Motor neuron (in vitro differentiated cells): ENCODE data around the gene WRAP53. TPM values are rescaled to one million over a fixed set of nuclear protein-coding genes. Genes with fewer than 3 reads are reported as not detected.
"Not testable (repeated sequence)": the region's sequence is repeated elsewhere in the genome, so short reads cannot be mapped to it uniquely, and the experiment has no call there.

Experiments used
- ATAC-seq, 8 experiments: fragments of 200-7000 bp; cut with Tn5 transposase; replicated peaks in 6 of 8; 2 replicates each; pipeline ENCODE4 v1.8.0; 2021; ENCODE audit warnings: mild to moderate bottlenecking in 8 of 8, moderate library complexity in 8 of 8
- H3K27ac ChIP-seq, 2 donors: fragments of 250-450 bp; sonication (Bioruptor Pico); 2 replicates each; pipeline ENCODE4 v1.9.0; 2021; ENCODE audit warnings: antibody characterized with exemption in 2 of 2, mild to moderate bottlenecking in 2 of 2, moderate library complexity in 1 of 2
- H3K4me1 ChIP-seq, 2 donors: fragments of 250-450 bp; sonication (Bioruptor Pico); replicated peaks in 1 of 2; 2 replicates each; pipeline ENCODE4 v1.6.1; 2021; ENCODE audit warnings: antibody characterized with exemption in 2 of 2, mild to moderate bottlenecking in 2 of 2, moderate library complexity in 1 of 2
- H3K4me3 ChIP-seq, 5 donors: fragments of 250-450 bp; sonication (Bioruptor Pico); 2 replicates each; pipeline ENCODE4 v1.9.0; 2021; ENCODE audit warnings: antibody characterized with exemption in 5 of 5, mild to moderate bottlenecking in 5 of 5, moderate library complexity in 4 of 5
- WGBS, 10 experiments: fragments of 450-650 bp; shearing (Covaris generic); methylation state at CpG; one replicate each; pipeline ENCODE4 v1.0.0; 2022; 5-methylcytosine and 5-hydroxymethylcytosine counted together
- in situ Hi-C, 9 experiments: fragments of 400-800 bp; cut with MboI; loops; one replicate each; pipeline ENCODE4 v1.15.0; 2021; ENCODE audit warnings: low sequenced_read_pairs in 9 of 9, low pct_unique_long_range_greater_than_20kb in 2 of 9; ENCODE audit not compliant: unreplicated experiment in 9 of 9
- total RNA-seq, 8 experiments: library from RNA; unstranded; fragments of 300-600 nt; gene quantifications; 2 replicates each; pipeline versions ENCODE4 v1.2.3 to v1.2.4, GENCODE V29; 2022

WRAP53 gene
- total RNA-seq: 10 to 100 TPM in 7 of 8 experiments, 1 to 10 TPM in 1; 6.9 to 20.1 (median 13.2) TPM

DNA sequence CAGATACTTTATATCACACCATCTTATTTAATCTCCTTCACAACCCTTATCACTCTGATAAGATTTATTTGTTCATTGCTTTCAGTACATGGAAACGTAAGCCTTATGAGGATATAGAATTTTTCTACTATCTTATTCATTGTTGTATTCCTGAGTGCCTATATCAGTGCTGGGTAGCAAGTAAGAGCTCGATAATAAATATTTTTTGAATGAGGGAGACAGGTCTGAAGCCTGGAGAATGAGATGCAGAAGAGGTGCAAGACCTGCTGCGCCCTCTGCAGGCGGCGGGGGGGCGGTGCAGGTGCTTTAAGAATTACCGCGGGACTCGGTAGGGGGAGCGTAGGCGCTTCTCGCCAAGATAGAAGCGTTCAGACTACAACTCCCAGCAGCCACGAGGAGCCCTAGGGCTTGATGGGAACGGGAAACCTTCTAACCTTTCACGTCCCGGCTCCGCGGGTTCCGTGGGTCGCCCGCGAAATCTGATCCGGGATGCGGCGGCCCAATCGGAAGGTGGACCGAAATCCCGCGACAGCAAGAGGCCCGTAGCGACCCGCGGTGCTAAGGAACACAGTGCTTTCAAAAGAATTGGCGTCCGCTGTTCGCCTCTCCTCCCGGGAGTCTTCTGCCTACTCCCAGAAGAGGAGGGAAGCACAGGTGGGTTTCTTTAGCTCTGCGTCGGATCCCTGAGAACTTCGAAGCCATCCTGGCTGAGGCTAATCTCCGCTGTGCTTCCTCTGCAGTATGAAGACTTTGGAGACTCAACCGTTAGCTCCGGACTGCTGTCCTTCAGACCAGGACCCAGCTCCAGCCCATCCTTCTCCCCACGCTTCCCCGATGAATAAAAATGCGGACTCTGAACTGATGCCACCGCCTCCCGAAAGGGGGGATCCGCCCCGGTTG, at the start of gene WRAP53:
TSS of gene WRAP53 (plus strand) at position 570 of the 900 bp plus-strand sequence. CDS start at position 742, 172 bp downstream.
- peak within 1 kb of the TSS; percentile 45 to 95 (median 67) for H3K4me3 ChIP-seq
- H3K4me1 ChIP-seq: peaks cover 4 to 11% of the 10 kb centered on the region in 2 donors
- peak; percentile 77 to 86 (median 84) for ATAC-seq
- peak within 1 kb of the TSS; percentile 100 for H3K27ac ChIP-seq
- in situ Hi-C loops: no loop called here
- WGBS, 10 experiments: 0 to 4% (median 0%) methylated on average over 1 to 14 of the region's 51 CpGs

DNA sequence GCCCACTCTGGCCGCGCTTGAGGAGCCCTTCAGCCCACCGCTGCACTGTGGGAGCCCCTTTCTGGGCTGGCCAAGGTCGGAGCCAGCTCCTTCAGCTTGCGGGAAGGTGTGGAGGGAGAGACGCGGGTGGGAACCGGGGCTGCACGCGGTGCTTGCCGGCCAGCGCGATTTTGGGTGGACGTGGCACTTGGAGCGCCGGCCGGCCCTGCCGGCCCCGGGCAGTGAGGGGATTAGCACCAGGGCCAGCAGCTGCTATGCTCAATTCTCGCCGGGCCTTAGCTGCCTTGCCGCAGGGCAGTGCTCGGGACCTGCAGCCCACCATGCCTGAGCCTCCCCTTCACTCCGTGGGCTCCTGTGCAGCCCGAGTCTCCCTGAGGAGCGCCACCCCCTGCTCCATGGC, 47.5 kb upstream of the WRAP53 start:
- ATAC-seq: no peak
- 81 to 100% methylated on average over 3 to 5 of the region's 26 CpGs; no CpG with 5 or more reads in 8 of the 10 experiments for WGBS, 10 experiments
- Histone ChIP-seq H3K27ac (no peak overlapping the region), H3K4me3 (no peak overlapping the region), H3K4me1 (peaks cover 0 to 4% of the 10 kb centered on the region in 2 donors)
- in situ Hi-C loops: no loop called here

DNA sequence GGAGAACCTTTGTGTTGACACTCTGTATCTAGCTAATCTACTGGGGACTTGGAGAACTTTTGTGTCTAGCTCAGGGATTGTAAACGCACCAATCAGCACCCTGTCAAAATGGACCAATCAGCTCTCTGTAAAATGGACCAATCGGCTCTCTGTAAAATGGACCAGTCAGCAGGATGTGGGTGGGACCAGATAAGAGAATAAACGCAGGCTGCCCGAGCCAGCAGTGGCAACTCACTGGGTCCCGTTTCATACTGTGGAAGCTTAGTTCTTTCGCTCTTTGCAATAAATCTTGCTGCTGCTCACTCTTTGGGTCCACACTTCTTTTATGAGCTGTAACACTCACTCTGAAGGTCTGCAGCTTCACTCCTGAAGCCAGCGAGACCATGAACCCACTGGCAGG, 46.6 kb upstream of the WRAP53 start:
- in situ Hi-C loops, H3K4me1 ChIP-seq, H3K4me3 ChIP-seq, ATAC-seq, H3K27ac ChIP-seq: not testable (repeated sequence)
- WGBS, 10 experiments: 69 to 100% methylated on average over 1 to 6 of the region's 7 CpGs; no CpG with 5 or more reads in 8 of the 10 experiments

DNA sequence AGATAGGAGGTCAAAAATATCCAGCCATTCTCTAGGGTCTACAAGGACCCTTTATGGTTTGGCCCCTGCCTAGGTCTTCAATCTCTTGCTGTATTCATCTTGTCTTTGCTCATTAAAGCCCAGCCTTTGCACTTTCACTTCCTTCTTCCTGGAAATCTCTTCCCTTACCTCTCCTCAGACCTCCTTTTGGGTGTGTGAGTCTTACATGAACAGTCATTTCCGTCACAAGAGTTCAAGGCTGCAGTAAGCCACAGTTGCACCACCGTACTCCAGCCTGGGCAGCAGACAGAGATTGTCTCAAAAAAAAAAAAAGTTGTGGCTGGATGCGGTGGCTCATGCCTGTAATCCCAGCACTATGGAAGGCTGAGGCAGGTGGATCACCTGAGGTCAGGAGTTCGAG, 43.5 kb upstream of the WRAP53 start:
- no peak overlapping the region for H3K4me3 ChIP-seq
- in situ Hi-C loops: no loop called here
- H3K4me1 ChIP-seq: peaks cover under 1% of the 10 kb centered on the region in 2 donors
- no peak for ATAC-seq
- no peak overlapping the region for H3K27ac ChIP-seq
- 20 to 100% (median 87%) methylated on average over 1 to 4 of the region's 4 CpGs; no CpG with 5 or more reads in 4 of the 10 experiments for WGBS, 10 experiments

DNA sequence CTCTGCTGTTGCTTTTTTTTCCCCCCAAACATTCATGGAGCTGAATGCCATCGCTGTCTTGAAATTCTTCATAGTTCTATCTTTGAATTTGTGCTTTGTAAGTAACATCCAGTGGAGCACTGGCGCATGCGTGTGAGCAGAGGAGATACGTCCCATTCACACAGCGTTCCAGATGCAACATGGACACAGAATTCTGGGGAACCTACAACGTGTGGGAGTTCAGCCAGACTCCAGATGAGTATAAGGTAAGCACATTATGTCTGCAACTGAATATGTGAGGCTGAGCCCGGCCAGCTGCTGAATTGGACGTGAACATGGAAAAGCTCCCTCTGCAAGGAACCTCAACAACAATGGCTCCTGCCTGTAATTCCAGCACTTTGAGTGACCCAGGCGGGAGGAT, 41.8 kb upstream of the WRAP53 start:
- WGBS, 10 experiments: 50 to 92% (median 81%) methylated on average over 2 to 8 of the region's 9 CpGs; no CpG with 5 or more reads in 2 of the 10 experiments
- in situ Hi-C loops: no loop called here
- ATAC-seq: no peak
- Histone ChIP-seq H3K4me1 (peaks cover 5 to 6% of the 10 kb centered on the region in 2 donors), H3K4me3 (no peak overlapping the region), H3K27ac (no peak overlapping the region)

DNA sequence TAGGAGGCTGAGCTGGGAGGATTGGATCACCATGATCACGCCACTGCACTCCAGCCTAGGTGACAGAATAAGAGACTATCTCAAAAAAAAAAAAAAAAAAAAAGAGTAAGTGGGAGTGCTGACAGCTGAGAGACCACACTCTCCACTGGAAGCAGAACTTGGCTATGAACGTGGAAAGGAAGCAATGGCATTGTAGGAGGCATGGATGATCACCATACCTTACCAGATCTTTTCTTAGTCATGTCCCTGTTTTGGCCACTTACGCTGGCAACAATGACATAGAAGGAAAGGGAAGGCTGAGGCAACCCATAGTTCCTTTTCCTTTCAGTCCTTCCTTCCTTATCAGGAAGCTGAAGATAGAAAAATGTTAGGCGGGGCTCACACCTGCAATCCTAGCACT, 41.3 kb upstream of the WRAP53 start:
- Histone ChIP-seq H3K27ac (no peak overlapping the region), H3K4me3 (no peak overlapping the region), H3K4me1 (peaks cover 5 to 6% of the 10 kb centered on the region in 2 donors)
- in situ Hi-C loops: no loop called here
- WGBS, 10 experiments: 0 to 100% (median 79%) methylated on average over 1 to 4 of the region's 4 CpGs; no CpG with 5 or more reads in 1 of the 10 experiments
- no peak for ATAC-seq

DNA sequence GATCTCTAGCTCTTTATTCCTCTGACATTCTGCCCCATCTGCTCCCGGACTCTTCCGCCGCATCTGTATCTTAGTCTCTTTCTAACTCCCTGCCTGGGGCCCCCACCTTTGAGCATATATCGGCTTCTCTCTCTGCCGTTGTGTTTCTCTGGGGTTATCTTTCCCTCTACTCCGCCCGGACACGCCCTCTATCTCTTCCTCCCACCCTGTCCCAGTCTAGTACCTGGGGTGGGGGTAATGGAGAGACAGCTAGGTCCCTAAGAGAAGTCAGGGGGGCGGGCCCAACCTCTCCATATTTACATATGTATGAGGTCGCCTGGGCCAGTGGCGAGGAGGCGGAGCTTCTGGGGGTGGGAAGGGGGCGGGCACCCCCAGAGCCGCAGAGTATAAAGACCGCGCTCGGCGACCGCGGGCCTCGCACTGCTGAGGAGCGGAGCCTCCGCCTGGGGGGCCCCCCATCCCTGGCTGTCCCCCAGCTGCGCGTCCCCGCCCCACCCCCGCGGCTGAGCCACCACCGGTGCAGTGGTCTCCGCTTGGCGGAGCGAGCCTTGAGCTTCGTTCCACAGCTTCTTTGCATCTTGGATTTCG, 37.7 kb upstream of the WRAP53 start, which contains the start of gene ATP1B2:
TSS of gene ATP1B2 (plus strand) at position 418 of the 588 bp plus-strand sequence. CDS start 593 bp downstream, outside the sequence.
- in situ Hi-C loops: no loop called here
- WGBS, 10 experiments: 0 to 20% (median 7%) methylated on average over 1 to 7 of the region's 34 CpGs; no CpG with 5 or more reads in 4 of the 10 experiments
- Histone ChIP-seq H3K4me1 (peaks cover 12 to 14% of the 10 kb centered on the region in 2 donors), H3K4me3 (peak within 1 kb of the TSS; percentile 41 to 66 (median 49)), H3K27ac (peak within 1 kb of the TSS; percentile 59 to 66)
- peak; percentile 73 to 91 (median 77) for ATAC-seq

DNA sequence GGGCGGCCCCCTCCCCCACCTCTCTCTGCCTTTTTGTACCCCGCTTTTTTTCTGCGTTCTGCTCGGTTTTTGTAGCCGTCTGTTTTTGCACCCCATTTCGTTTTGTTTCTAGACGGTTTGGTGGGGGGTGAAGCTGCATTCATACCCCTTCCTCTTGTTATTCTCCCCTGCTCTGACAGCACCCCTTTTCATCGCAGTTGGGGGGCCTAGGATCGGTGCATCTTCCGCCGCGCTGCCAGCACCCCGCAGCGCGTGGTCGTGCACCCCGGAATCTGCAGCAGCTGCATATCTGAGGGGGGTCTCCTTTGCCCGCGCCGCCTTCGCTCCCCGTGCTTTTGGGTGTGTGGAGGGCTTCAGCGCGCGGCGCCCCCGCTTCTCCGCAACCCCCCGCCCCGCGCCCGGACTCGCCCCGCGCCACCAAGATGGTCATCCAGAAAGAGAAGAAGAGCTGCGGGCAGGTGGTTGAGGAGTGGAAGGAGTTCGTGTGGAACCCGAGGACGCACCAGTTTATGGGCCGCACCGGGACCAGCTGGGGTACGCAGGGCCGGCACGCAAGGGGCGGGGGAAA, 37.1 kb upstream of the WRAP53 start:
- in situ Hi-C loops: no loop called here
- Histone ChIP-seq H3K4me1 (peaks cover 13 to 18% of the 10 kb centered on the region in 2 donors), H3K27ac (peak overlapping the region; percentile 43 to 59), H3K4me3 (peak overlapping the region; percentile 41 to 66 (median 49))
- peak in 2 of 8 experiments; percentile 0 to 2 for ATAC-seq
- WGBS, 10 experiments: 0 to 7% (median 0%) methylated on average over 2 to 9 of the region's 45 CpGs; no CpG with 5 or more reads in 5 of the 10 experiments

DNA sequence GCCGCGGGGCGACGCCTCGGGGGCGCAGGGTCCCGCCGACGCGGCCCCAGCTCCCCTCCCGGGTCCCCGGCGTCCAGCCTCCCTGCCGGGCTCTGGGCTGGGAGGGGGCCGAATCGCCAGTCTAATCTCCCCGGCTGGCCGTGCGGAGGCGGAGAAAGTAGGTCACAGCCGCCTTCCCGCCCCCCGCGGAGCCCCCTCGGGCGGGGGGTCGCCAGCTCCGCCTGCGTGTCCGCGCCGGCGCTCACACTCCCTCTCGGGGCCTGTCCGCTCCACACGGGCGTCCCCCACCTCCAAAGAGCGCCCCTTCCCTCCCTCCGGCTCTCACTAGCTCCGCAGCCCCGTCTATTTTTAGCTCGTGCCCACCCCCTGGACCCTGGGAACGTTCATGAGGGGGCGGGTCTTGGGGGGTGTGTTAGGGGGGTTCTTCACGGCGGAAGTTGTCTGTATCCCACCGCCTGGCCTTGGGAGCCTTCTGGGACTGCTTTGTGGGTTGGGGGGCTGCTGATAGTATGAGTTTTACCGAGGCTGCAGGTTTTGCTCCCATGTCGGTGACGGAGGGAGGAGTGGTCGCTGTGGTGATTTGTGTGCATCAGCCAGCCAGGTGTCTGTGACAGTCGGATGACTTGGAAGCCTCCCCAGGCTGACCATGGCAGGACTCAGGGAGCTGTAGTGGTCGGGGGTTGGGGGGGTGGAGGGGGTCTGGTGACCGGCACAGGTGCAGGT, 36.5 kb upstream of the WRAP53 start:
- ATAC-seq: peak in 6 of 8 experiments; percentile 8 to 80 (median 78)
- peak overlapping the region; percentile 43 to 59 for H3K27ac ChIP-seq

DNA sequence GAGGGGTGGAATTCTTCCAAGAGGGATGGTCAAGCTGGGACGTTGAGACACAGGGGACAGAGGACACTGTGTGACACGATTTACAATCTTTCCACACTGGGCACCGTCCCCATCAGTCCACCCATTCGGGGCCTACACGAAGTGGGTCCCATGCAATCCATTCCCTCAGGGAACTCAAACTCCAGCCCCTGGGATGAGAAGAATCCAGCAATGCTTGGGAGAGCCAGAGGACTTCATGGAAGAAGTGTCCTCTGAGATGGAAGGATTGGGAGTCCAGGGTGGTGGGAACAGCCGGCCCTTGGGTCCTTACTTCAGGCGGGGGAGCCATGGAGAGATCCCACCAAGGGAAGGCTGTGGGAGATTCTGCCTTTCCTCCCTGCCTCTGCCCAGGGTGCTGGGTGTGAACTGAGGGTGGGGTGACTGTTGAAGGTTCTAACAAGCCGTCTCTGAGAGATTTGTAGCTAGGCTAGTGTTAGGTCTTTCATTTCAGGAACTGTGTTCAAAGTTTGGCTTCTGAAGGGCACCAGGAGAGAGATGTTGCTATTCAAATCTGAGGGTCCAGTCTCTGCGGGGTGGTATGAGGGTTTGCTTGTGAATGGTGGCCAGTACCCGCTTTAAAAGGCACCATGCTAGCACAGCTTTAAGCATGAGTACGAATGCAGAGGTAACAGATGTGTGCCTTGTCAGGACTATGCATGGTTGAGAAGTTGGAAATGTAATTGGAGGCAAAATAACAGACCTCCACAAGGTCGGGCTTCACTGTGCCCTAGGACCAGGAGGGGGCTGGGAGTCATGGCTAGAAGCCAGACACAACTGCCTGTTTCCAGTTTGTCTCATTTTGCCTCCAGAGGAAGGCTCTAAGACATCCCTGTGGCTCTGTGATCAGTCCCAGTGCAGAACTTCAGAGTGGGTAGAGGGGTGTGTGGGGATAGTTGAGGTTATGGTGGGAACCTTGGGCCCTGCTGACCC, 35.6 kb upstream of the WRAP53 start:
- ATAC-seq: no peak
- peaks cover 27 to 32% of the 10 kb centered on the region in 2 donors for H3K4me1 ChIP-seq
- H3K4me3 ChIP-seq: peak overlapping the region; percentile 41 to 66 (median 49)
- no peak overlapping the region for H3K27ac ChIP-seq
- WGBS, 10 experiments: 0 to 100% methylated on average over 1 of the region's 12 CpGs; no CpG with 5 or more reads in 8 of the 10 experiments
- in situ Hi-C loops: no loop called here

More for the DNA sequence above, 36.5 kb upstream of the WRAP53 start:
- Histone ChIP-seq H3K4me3 (peak overlapping the region; percentile 41 to 66 (median 49)), H3K4me1 (peaks cover 19 to 25% of the 10 kb centered on the region in 2 donors)
- no CpG with 5 or more reads among the region's 54 CpGs for WGBS, 10 experiments
- in situ Hi-C loops: no loop called here

DNA sequence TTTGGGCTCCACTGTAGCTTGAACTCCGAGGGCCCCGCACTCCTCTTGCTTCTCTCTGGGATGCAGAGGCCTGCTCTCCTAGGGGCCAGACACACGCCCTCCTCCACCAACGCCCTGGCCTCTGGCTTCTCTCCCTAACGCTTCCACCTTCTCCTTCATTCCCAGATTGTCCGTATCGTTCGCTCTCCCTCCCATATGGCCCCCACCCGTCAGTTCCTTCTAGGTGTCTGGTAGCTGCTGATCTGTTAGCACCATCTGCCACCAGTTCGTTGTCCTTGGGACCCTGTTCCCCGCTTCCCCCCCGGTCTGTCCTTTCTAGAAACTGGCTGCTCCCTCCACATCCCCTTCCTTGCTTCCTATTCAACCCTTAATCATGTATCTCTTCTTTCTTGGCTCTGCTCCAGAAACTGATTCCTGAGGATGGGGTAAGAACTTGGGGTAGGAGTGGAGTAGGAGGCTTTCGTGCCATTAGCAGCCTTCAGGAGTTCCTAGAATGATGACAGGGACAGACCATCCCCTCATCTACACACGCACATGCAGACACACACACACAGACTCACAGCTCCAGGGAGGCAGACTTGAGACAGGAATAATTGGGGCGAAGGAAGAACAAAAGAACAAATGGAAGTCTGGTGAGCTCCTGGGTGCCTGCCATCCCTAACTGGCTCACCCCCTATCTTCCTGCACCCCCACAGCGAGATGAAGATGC, 33.3 kb upstream of the WRAP53 start:
- Histone ChIP-seq H3K27ac (no peak overlapping the region), H3K4me1 (peaks cover 24 to 30% of the 10 kb centered on the region in 2 donors), H3K4me3 (no peak overlapping the region)
- no peak for ATAC-seq
- in situ Hi-C loops: no loop called here
- 20 to 90% (median 80%) methylated on average over 1 to 5 of the region's 16 CpGs; no CpG with 5 or more reads in 3 of the 10 experiments for WGBS, 10 experiments
